HG03039 (cell line): ENCODE data around the gene MAPKAP1.
"Not testable (repeated sequence)": the region's sequence is repeated elsewhere in the genome, so short reads cannot be mapped to it uniquely, and the experiment has no call there.

Experiments used
- ATAC-seq: cut with Tn5 transposase; IDR thresholded peaks from one replicate; pipeline ENCODE4 v1.9.1; 2021; ENCODE audit warnings: mild to moderate bottlenecking, moderate library complexity; ENCODE audit not compliant: unreplicated experiment

The MAPKAP1 gene

DNA sequence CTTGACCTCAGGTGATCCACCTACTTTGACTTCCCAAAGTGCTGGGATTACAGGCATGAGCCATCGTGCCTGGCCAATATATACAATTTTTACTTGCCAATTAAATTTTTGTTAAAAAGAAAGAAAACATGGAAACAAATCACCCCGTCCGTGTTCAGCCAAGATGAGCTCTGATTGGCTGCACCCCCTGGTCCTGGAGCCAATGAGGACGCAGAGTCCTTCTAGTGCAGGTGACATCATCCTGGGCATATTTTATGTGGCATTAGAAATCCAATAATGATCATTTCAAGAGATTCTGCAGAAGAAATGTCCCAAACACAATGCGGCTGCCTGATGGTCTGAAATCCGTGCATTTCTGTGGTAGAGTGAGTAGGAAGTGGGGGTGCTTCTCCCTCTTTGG lies 285.8 kb downstream of the MAPKAP1 start:
- no peak for ATAC-seq

DNA sequence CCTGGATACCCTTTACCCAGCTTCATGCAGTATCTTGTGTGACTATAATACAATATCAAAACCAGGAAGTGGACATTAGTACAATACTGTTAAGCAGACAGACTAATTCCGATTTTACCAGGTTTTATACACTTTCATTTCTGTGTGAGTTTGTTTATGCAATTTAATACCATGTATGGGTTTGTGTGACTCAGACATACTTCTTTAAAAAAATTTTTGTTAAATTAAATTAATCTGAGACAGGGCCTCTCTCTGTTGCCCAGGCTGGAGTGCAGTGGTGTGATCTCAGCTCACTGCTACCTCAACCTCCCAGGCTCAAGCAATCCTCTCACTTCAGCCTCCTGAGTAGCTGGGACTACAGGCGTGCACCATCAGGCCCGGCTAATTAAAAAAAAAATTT lies 288.6 kb downstream of the MAPKAP1 start:
- no peak for ATAC-seq

DNA sequence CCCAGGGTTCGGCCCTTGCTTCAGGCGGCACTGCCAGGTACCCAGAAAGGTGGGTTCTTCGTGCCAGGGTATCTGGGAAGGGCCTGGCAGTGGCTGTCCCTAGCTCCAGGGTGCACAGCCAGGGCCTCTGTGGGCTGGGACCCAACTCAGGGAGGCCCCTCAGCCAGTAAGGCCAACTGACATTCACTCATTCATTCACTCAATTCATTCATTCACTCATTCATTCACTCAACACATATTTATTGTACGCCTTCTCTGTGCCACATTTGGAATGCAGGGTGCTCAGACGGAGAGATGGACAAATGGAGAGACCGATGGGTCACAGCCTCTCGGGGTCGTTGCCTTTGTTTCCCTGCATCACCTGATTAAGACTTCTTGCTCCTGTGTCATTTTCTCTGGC lies 290.5 kb downstream of the MAPKAP1 start:
- ATAC-seq: no peak

DNA sequence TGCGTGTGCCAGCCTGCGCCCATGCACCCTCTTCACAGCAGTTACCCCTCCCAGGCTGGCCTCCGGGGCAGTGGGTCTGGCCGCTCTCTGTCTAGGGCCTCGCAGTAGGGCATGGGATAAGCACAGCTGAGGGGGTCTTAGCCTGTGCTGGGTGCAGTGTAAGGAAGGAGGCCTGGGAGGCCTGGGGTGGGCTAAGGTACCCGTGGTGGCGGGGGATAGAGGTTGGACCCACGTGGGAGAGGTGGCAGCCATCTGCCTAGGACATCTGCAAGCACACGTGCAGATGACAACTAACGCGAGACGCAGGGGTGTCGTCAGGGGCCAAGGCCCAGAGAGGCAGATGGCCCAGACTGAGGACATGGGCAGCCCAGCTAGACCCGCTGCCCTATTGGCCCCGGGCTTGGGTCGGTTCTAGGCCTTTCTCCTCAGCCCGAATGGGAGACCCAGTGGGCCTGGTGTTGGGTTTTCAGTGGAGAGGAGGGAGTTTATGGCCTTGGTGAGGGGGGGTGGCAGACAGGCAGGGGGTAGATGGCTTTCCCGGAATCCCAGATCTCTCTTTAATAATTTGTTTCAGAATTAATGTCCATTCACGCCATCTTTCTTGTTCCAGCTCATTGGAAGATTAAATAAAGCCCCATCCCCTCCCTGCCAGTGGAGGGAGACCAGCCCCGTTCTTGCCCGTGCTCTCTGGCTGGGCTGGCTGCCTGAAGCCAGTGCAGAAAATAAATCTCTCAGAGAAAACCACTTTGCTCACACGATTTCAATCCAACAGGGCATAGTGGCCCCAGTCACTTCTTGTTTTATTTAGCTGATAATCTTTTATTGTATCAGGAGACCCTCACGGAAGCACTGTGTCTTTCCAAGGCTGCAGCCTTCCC lies 291.2 kb downstream of the MAPKAP1 start:
- no peak for ATAC-seq

DNA sequence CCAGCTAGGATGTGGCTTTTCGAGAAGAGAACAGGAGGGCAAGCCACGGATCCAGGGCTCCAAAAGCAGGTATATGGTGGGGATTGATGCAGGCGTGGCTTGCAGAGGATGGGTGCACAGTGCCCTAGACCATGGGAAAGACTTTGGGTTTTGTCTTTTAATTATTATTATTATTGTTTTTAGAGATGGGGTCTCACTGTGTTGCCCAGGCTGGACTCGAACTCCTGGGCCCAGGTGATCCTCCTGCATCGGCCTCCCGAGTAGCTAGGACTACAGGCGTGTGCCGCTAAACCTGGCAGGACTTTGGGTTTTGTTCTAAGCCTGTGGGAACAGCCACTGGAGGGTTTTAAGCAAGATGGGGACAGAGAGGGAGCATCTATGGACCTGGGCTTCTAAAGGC lies 293.4 kb downstream of the MAPKAP1 start:
- no peak for ATAC-seq

DNA sequence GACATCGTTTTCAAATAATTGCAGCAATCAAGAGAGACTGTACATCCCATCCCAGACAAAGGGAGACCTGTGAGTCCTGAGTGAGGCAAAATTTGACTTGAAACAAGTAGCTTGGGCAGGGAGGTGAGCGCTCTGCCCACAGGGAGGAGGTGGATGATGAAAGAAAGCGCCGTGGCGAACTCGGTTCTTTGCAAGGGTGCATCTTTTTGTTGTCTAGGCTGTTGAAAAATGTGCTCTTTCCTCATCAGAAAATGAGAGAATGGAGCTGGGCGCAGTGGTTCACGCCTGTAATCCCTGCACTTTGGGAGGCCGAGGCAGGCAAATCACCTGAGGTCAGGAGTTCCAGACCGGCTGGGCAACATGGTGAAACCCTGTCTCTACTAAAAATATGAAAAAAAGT lies 294.8 kb downstream of the MAPKAP1 start:
- no peak for ATAC-seq

DNA sequence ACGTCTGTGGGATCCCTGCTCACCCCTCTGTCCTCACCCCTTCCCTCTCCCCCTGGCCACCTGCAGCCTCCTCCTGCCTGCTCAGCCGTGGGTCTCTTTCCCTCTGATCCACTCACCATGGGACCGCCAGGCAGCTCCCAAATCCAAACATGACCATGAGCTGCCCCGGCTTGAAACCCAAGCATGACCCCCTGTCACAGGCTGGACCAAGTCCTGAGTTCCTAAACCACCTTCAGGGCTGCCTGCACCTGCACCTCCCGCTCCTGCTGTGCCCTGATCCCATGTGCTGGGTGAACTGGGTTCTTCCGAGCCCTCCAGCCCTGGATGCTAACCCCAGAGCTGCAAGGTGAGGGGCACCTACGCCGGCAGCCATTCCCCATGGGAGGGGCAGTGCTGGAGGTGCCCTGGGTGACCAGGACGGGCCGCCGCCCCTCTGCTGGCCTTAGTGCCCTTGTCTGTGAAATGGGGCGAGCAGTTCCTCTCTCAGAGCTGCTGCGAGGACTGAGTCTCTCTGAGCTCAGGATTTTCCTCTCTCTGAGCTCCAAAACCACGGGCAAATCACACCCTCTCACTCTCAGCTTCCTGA lies 295.7 kb downstream of the MAPKAP1 start:
- no peak for ATAC-seq

DNA sequence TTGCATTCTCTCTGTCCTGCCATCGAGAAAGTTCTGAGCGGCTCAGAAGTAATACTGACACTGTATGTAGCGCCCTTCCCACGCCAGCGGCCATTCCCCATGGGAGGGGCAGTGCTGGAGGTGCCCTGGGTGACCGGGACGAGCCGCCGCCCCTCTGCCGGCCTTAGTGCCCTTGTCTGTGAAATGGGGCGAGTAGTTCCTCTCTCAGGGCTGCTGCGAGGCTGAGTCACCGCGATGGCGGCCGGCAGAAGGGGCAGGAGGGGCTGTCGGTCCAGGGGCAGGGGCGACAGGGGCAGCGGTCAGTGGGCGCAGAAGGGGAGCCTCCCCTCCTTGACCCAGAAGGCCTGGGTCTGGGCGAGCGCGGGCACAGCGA lies 296.5 kb downstream of the MAPKAP1 start:
- ATAC-seq: no peak

DNA sequence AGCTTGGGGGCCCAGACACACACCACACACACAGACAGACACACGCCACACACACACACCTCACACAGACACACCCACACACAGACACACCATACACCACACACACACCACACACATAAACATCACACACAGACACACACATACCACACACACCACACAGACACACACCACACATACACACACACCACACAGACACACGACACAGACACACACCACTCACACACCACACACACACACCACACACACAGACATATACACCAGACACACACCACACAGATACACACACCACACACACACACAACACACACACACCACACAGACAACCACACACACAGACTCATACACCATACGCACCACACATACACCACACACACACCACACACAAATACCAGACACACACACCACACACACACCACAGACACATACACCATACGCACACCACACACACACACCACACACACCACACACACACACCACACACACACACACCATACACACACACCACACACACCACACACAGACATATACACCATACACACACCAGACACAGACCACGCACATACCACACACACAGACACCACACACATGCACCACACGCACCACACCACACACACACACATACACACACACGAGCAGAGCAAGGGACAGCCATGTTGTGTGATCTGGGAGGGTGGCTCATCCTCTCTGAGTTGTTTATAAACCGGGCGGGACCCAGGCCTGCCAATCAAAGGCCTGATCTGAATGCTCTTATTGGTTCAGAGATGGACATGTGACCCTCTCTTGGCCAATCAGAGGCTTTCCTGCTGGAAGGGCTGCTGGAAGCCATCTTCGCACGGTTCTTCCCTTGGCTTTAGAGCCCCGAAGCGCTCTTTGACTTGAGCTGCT lies 297.1 kb downstream of the MAPKAP1 start:
- ATAC-seq: no peak

DNA sequence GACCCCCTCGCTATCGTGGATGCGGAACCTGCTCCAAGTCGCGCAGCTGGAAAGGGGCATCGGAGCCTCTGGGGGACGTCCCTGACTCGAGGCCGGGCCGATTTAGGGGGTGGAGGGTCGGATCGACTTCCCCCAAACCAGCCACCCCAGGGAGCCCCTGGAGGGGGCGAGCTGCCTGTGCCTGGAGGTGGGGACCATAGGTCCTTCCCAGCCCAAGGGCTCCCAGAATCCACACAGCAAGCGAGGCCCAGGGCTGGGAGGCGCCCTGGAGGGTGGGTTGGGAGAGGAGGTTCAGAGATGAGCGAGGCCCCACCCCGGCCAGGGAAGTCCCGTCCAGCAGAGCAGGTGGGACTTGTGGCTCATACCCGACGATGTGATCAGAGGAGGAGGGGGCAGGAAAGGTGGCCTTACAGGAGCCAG lies 297.8 kb downstream of the MAPKAP1 start:
- ATAC-seq: no peak

DNA sequence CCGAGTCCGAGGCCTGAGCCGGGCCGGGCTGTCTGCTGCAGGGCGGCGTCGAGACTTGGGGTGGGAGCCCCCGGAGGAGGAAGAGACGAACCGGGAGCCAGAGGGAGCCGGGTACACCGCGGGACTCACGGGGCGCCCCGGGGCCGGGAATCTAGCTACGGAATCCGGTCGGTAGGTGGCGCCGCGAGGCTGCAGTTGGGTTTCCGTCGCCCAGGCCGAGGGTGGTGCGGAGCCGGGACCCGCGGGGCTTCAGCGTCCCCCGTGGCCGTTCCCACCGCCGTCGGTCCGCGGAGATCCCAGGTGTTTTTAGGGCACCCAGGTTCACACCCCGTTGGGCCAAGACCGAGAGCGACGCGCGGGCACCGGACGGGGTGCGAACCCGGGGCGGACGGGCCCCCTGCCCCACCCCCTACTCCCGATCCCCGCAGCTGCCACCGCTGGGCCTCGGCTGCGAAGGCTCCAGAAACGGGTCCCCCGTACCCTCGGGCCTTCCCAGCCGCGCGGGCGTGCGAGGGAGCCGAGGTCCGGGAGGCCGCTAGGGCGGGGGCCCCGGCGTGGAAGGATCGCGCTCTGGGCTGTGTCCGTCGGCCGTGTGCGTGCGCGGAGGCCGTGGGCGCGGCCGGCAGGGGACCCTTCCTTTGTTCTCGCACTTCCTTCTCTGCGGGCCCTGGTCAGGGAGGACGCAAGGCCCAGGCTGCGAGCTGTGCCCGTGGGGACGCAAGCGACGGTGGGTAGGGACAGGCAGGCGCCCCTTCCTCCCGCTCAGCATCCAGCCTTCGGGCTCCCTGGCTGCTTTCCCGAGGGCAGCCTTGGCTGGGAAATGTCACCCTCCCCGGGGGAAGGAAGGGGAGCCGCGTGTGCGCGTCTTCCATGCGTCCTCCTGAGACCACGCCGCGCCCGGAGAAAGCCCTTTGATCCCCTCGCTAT lies 298.8 kb downstream of the MAPKAP1 start:
- ATAC-seq: peak; percentile 62

DNA sequence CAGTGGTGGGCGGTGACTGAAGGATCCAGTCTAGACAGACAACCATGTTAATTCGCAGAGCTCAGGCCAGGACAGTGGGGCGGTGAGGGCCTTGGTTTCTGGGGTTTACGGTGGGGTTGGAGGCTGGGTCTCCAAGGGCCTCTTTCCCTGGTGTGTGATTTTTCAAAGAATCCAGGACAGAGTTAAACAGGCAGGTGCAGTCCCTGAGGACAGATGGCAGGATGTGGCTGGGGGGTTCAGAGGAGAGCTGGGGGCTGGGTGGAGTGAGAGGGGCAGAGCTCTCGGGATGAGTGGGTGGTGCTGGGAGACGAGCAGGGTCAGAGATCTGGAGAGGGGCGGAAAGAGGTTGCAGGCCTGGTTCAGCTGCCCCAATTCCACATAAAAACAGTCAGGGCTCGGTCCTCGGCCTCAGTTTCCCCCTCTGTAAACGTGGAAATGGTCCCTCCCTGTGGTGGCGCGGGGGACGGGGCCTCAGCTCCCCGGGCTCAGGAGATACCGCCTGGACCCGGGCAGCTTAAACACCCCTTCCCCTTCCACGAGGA lies 299.5 kb downstream of the MAPKAP1 start:
- no peak for ATAC-seq

DNA sequence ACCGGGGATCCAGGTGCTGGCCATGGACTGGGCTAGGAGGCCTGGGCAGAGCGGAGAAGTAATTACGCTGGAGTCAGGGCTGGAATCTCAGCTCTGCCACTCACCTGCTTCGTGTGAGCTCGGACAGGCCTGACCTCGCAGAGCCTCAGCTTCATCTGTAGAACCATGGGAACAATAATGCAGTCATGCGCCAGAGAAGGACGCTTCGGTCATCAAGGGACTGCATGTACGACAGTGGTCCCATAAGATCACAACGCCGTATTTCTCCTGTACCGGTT lies 300.3 kb downstream of the MAPKAP1 start:
- no peak for ATAC-seq

DNA sequence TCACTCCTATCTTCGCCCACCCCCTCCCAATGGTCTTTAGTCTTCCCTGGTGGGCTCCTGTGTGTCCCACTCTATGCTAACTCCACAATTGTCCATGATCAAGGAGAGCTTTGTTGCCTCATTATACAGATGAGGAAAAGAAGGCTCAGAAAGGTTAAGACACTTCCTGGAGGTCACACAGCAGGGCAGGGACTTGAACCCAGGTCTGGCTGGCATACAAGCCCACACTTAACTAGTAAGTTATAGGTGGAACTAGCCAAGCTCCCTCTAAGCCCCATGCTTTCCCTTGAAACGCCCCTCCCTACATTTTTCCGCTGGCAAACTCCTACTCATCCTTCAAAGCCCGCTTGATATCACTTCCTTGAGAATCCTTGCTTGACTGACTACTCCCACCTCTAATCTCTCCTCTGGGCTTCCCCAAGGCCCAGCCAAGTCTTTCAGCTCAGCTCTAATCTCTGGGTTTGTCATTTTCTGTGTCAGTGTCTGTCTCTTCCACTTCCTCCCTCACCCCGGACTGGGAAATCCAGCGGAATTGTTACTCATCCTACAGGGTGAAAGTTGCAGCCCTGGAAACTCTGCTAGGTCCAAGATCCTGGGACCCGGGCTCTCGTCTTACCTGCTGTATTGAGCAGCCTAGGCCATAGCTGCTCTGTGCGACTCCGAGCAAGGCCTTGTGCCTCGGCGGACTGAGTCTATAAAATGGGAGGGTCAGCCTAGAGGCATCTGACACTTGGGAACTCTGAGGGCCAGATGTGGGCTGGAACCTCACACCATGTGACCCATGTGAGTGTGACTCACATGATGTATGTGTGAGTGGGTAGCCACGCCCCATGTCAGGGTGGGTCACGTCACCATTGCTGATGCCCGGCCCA lies 300.8 kb downstream of the MAPKAP1 start:
- no peak for ATAC-seq

DNA sequence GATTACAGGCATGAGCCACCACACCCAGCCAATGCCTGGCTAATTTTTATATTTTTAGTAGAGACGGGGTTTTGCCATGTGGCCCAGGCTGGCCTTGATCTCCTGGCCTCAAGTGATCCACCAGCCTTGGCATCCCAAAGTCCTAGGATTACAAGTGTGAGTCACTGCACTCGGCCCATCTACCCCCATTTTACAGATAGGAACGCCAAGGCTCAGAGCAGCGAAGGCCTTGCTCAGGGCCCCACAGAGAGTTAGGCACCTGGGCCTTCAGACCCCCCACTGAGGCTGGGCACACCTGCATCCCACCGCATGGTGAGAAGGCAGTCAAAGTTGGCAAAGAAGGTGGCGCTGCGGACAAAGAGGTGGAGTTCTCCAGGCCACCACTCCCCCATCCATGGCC lies 302.3 kb downstream of the MAPKAP1 start:
- ATAC-seq: no peak

DNA sequence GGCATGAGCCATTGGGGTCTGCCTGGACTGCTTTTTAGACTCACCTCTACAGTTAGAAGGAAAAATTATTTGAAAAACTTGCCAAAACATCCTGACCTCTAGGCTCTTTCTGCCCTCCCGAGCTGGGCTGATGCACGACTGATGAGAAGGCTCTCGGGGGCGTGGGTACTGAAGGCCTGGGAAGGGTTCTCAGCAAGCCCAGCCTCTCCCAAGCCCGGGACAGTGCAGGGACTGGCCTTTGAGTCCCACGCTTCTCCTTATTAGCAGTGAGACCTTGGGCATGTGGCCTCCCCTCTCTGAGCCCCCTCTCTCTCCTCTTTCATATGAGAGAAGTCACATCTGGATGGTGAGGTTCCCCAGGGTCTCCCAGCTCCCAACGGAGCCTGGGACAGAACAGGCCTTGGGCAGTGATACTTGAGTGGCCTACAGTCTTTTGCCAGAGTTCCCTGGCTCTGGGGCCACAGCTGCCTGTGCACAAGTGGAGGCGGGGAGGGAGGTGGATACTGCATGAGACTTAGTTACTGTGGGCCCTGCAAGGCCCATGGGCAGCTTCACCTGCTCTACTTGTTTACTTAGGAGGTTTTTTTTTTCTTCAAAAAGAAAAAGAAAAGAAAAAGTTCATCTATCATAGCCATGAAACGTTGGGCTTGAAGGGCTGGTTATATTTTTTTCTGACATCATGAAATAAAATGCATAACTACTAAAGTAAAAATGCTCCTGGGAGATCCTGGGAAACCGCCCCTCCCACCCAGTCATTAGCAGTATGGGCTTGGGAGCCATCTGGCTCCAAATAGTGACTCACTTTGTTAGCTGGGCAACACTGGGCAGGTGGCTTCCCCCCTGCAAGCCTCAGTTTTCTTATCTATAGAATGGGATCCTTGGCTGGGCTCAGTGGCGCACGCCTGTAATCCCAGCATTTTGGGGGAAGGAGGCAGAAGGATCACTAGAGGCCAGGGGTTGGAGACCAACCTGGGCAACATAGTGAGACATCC lies 306.0 kb downstream of the MAPKAP1 start:
- ATAC-seq: no peak

DNA sequence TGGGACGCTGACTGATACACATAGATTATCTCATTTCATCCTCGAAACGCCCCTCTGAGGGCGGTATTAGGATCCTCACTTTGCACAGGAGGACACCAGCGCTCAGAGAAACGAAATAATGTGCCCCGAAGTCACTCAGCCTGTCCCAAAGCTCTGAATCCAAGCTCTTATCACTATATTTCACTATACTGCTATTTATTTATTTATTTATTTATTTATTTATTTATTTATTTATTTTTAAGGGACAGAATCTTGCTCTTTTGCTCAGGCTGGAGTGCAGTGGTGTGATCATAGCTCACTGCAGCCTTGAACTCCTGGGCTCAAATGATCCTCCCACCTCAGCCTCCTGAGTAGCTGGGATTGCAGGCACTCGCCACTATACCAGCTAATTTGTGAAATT lies 306.8 kb downstream of the MAPKAP1 start:
- ATAC-seq: not testable (repeated sequence)

DNA sequence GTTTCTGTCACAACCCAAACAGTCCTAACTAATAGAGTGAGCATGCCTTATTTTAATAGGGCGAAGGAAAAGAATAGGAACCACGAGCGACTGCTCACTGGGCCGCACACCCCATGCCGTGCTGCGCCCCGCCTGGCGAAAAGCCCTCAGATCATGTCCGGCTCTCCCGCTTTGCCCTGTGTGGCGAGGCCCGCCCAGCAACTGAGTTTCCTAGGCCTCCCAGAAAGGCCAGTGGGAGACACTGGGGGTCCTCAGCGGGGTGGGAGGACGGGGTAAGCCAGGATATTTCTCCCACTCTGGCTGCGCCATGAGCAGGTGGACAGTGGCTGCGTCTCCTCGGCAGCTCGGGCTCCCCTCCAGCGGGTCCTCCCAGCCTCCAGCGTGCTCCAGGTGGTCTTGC lies 307.3 kb downstream of the MAPKAP1 start:
- no peak for ATAC-seq
